Thyroid gland (tissue), 4 donors: ENCODE data around the gene DYNLT3. TPM values are rescaled to one million over a fixed set of nuclear protein-coding genes. Genes with fewer than 3 reads are reported as not detected.

Source experiments
- DNase-seq, 2 donors: peaks; one replicate each; pipeline ENCODE4 v3.0.0-alpha.2; 2019
- H3K27ac ChIP-seq, 3 donors: fragments of 200-600 bp; sonication (generic); 1 replicate in 2 of 3; 2 replicates in 1 of 3; pipeline ENCODE4 v1.5.1; 2016 to 2019; ENCODE audit warnings: mild to moderate bottlenecking in 1 of 3, moderate library complexity in 1 of 3
- H3K27me3 ChIP-seq: fragments of 200-600 bp; sonication (generic); one replicate; pipeline ENCODE4 v1.5.1; 2019
- H3K36me3 ChIP-seq, 2 donors: fragments of 200-600 bp; sonication (generic); one replicate each; pipeline ENCODE4 v1.5.1; 2016 to 2019
- H3K4me1 ChIP-seq, 2 donors: fragments of 200-600 bp; sonication (generic); one replicate each; pipeline ENCODE4 v1.5.1; 2017 to 2019
- H3K4me3 ChIP-seq, 3 donors: fragments of 200-600 bp; sonication (generic); replicated peaks in 1 of 3; 1 replicate in 2 of 3; 2 replicates in 1 of 3; pipeline ENCODE4 v1.5.1; 2016; ENCODE audit warnings: mild to moderate bottlenecking in 1 of 3
- H3K9me3 ChIP-seq: fragments of 200-600 bp; sonication (generic); one replicate; pipeline ENCODE4 v1.5.1; 2017
- POLR2A ChIP-seq, 2 donors: fragments of 450-650 bp; IDR thresholded peaks; one replicate each; pipeline ENCODE4 v1.6.1; 2017; ENCODE audit warnings: antibody characterized with exemption in 2 of 2, mild to moderate bottlenecking in 2 of 2, moderate library complexity in 1 of 2
- WGBS, 2 donors: methylation state at CpG; one replicate each; pipeline ENCODE4 v1.1.5; 2017; 5-methylcytosine and 5-hydroxymethylcytosine counted together
- intact Hi-C: fragments of 100-400 bp; cut with DNase I; formaldehyde crosslinking; loops from one replicate; pipeline ENCODE4 v1.15.1; 2023
- total RNA-seq, 4 donors: library from RNA; depleted of rRNA; stranded (reverse); fragments of >200 nt; gene quantifications; one replicate each; pipeline ENCODE4 v1.2.3, GENCODE V29; 2016
- TF ChIP-seq, protein P1 (sequence below), 6 experiments: fragments of 200-600 bp in 3 of 6; fragments of 450-650 bp in 3 of 6; sonication (generic) in 3 of 6; IDR thresholded peaks; one replicate each; pipeline ENCODE4 v1.5.1; 2016 to 2019; ENCODE audit warnings: antibody characterized with exemption in 6 of 6, mild to moderate bottlenecking in 2 of 6, inconsistent platforms in 1 of 6, moderate library complexity in 1 of 6

The DYNLT3 gene
- total RNA-seq, 4 donors from 2014 or later: 23.7 to 42.7 (median 32.5) TPM

DNA sequence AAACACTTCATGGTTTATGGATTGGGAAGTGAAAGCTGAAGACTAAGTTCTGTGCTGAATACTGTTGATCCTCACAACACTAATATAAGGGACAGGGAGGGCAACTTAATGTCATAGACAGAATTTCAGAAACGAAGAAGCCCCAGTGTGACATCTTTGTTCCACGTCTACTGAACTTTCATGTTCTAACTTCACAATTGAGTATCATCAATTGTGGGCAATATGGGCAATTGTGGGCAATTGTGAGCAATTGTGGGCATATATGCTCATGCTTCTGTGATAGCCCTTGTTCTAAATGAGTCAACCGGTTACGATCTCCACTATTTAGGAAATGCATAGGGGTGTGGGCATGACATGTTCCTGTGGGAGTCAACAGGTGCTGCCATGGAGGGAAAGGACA is 33.8 kb downstream of the DYNLT3 start:
- H3K27me3 ChIP-seq: no peaks in the 10 kb centered on the region
- 88 to 89% methylated on average over 4 of the region's 4 CpGs for WGBS, 2 donors
- DNase-seq: no peak
- no peak overlapping the region for H3K4me3 ChIP-seq
- H3K27ac ChIP-seq: no peak overlapping the region
- intact Hi-C loops: no loop called here
- H3K36me3 ChIP-seq: no peaks in the 10 kb centered on the region
- H3K9me3 ChIP-seq: no peaks in the 10 kb centered on the region
- TF ChIP-seq POLR2A (IDR thresholded peaks at IDR 0.05): no peak
- TF ChIP-seq, protein P1, sequence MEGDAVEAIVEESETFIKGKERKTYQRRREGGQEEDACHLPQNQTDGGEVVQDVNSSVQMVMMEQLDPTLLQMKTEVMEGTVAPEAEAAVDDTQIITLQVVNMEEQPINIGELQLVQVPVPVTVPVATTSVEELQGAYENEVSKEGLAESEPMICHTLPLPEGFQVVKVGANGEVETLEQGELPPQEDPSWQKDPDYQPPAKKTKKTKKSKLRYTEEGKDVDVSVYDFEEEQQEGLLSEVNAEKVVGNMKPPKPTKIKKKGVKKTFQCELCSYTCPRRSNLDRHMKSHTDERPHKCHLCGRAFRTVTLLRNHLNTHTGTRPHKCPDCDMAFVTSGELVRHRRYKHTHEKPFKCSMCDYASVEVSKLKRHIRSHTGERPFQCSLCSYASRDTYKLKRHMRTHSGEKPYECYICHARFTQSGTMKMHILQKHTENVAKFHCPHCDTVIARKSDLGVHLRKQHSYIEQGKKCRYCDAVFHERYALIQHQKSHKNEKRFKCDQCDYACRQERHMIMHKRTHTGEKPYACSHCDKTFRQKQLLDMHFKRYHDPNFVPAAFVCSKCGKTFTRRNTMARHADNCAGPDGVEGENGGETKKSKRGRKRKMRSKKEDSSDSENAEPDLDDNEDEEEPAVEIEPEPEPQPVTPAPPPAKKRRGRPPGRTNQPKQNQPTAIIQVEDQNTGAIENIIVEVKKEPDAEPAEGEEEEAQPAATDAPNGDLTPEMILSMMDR (IDR thresholded peaks at IDR 0.05): no peak
- no peaks in the 10 kb centered on the region for H3K4me1 ChIP-seq

DNA sequence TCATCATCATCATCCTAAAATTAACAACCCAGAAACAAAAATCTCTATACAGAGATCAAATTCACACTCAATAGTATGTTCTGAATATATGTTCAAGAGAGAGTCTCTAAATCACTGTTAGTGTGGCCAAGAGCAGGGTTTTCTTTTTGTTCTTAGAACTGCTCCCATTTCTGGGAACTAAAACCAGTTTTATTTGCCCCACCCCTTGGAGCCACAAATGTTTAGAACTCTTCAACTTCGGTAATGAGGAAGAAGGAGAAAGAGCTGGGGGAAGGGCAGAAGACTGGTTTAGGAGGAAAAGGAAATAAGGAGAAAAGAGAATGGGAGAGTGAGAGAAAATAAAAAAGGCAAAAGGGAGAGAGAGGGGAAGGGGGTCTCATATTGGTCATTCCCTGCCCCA is 35.3 kb downstream of the DYNLT3 start:
- Histone ChIP-seq H3K36me3 (no peaks in the 10 kb centered on the region), H3K4me1 (no peaks in the 10 kb centered on the region), H3K4me3 (no peak overlapping the region), H3K9me3 (no peaks in the 10 kb centered on the region), H3K27ac (no peak overlapping the region), H3K27me3 (no peaks in the 10 kb centered on the region)
- TF ChIP-seq, protein P1 (IDR thresholded peaks at IDR 0.05): no peak
- TF ChIP-seq POLR2A (IDR thresholded peaks at IDR 0.05): no peak
- no peak for DNase-seq
- intact Hi-C loops: no loop called here
- 29 to 48% methylated on average over 1 of the region's 1 CpG for WGBS, 2 donors

DNA sequence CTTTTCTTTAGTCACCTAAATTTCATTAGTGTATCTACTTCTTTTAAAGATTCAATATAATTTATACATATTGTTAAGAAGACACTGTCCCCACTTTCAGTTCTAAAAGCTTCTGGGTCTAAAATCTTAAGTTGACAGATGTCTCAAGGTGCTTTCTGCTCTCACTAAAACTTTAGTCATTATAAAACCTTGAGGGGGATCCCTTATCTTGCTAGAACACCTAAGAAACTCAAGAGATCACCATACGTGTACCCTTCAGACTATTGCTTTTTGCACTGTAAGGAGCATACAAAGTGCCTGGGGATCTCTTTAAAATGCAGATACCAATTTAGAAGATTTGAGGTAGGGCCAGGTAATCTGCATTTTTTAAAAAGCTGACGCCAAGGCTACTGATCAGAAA is 37.4 kb downstream of the DYNLT3 start:
- WGBS, 2 donors: 95 to 100% methylated on average over 1 to 2 of the region's 2 CpGs
- intact Hi-C loops: no loop called here
- H3K4me1 ChIP-seq: no peaks in the 10 kb centered on the region
- H3K27me3 ChIP-seq: no peaks in the 10 kb centered on the region
- no peaks in the 10 kb centered on the region for H3K9me3 ChIP-seq
- no peak overlapping the region for H3K27ac ChIP-seq
- DNase-seq: no peak
- H3K36me3 ChIP-seq: no peaks in the 10 kb centered on the region
- TF ChIP-seq POLR2A (IDR thresholded peaks at IDR 0.05): no peak
- TF ChIP-seq, protein P1 (IDR thresholded peaks at IDR 0.05): no peak
- no peak overlapping the region for H3K4me3 ChIP-seq

DNA sequence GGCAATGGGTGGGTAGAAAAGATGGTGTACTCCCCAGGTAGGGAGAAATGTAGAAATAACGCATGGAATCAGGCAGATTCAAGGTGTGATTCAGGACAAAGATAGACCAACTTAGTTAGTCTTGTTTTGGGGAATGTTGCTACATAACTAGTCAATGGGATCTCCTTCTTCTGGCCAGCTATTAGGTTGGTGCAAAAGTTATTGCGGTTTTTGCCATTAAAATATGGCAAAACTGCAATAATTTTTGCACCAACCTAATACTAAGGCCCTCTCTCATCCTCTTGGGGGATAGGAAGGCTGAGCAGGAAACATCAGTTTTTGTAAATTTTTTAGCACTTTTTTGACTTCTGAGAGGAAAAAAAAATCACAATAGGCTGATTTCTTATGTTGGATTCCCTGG is 44.3 kb downstream of the DYNLT3 start:
- no peaks in the 10 kb centered on the region for H3K4me1 ChIP-seq
- no peak for DNase-seq
- no peaks in the 10 kb centered on the region for H3K9me3 ChIP-seq
- no peaks in the 10 kb centered on the region for H3K36me3 ChIP-seq
- TF ChIP-seq, protein P1 (IDR thresholded peaks at IDR 0.05): no peak
- TF ChIP-seq POLR2A (IDR thresholded peaks at IDR 0.05): no peak
- intact Hi-C loops: no loop called here
- H3K27ac ChIP-seq: no peak overlapping the region
- no peak overlapping the region for H3K4me3 ChIP-seq
- H3K27me3 ChIP-seq: no peaks in the 10 kb centered on the region
- WGBS, 2 donors: 44 to 94% methylated on average over 2 of the region's 2 CpGs

DNA sequence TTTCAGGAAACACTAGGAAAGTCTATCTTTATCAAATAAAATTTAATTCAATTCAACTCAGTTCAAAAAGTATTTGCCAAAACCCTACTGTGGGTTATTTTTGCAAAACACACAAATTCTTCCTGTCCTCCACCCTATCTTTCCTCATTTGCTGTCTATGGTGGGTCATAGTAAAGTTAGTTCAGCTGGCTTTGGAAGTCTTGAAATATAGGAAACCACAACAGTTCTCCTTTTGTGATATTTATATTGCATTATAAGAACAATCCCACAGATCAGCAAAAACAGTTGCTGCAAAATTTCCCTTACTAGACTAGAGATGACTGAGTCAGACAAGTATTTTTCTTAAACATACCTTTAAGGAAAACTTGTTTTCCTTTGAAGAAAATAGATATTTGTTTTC is 45.3 kb downstream of the DYNLT3 start:
- intact Hi-C loops: no loop called here
- TF ChIP-seq, protein P1 (IDR thresholded peaks at IDR 0.05): no peak
- TF ChIP-seq POLR2A (IDR thresholded peaks at IDR 0.05): no peak
- Histone ChIP-seq H3K27ac (no peak overlapping the region), H3K36me3 (no peaks in the 10 kb centered on the region), H3K4me1 (no peaks in the 10 kb centered on the region), H3K27me3 (no peaks in the 10 kb centered on the region), H3K4me3 (no peak overlapping the region), H3K9me3 (no peaks in the 10 kb centered on the region)
- no peak for DNase-seq
